ENCODE results near the gene STXBP5. TPM values are rescaled to one million over a fixed set of nuclear protein-coding genes. Genes with fewer than 3 reads are reported as not detected.
"Not testable (repeated sequence)": the region's sequence is repeated elsewhere in the genome, so short reads cannot be mapped to it uniquely, and the experiment has no call there.

The STXBP5 gene
- total RNA-seq, 1 experiment from 2014 or later = 15.1 TPM

GRCh38 chr6:147244832-147245231 is 40.6 kb downstream of the STXBP5 start:
- no peak for DNase-seq (ENCODE audit: low spot score)

- no peak for DNase-seq (ENCODE audit: low spot score)
Measured at GRCh38 chr6:147245693-147246092, 41.5 kb downstream of the STXBP5 start.

- no peak for DNase-seq (ENCODE audit: low spot score)
Measured at GRCh38 chr6:147246853-147247635, 42.8 kb downstream of the STXBP5 start.

- no peak for DNase-seq (ENCODE audit: low spot score)
Measured at GRCh38 chr6:147248859-147249258, 44.6 kb downstream of the STXBP5 start.

- DNase-seq (ENCODE audit: low spot score) = no peak
Measured at GRCh38 chr6:147251072-147251471, 46.9 kb downstream of the STXBP5 start.

GRCh38 chr6:147254929-147255473 is 50.8 kb downstream of the STXBP5 start:
- not testable (repeated sequence) for DNase-seq (ENCODE audit: low spot score)

- no peak for DNase-seq (ENCODE audit: low spot score)
Measured at GRCh38 chr6:147255948-147256674, 51.9 kb downstream of the STXBP5 start.

- no peak for DNase-seq (ENCODE audit: low spot score)
Measured at GRCh38 chr6:147257760-147258159, 53.5 kb downstream of the STXBP5 start.

- no peak for DNase-seq (ENCODE audit: low spot score)
Measured at GRCh38 chr6:147260091-147260490, 55.9 kb downstream of the STXBP5 start.

GRCh38 chr6:147262946-147263345 is 58.7 kb downstream of the STXBP5 start:
- peak; percentile 66 for DNase-seq (ENCODE audit: low spot score)

GRCh38 chr6:147266821-147267220 is 62.6 kb downstream of the STXBP5 start:
- DNase-seq (ENCODE audit: low spot score) = no peak

GRCh38 chr6:147267658-147268057 is 63.4 kb downstream of the STXBP5 start:
- no peak for DNase-seq (ENCODE audit: low spot score)

GRCh38 chr6:147268254-147268653 is 64.0 kb downstream of the STXBP5 start:
- no peak for DNase-seq (ENCODE audit: low spot score)

GRCh38 chr6:147274012-147274411 is 69.8 kb downstream of the STXBP5 start:
- DNase-seq (ENCODE audit: low spot score) = no peak

- DNase-seq (ENCODE audit: low spot score) = no peak
Measured at GRCh38 chr6:147274776-147275175, 70.6 kb downstream of the STXBP5 start.

GRCh38 chr6:147278891-147279290 is 74.7 kb downstream of the STXBP5 start:
- no peak for DNase-seq (ENCODE audit: low spot score)

- DNase-seq (ENCODE audit: low spot score) = no peak
Measured at GRCh38 chr6:147279427-147279826, 75.2 kb downstream of the STXBP5 start.

- no peak for DNase-seq (ENCODE audit: low spot score)
Measured at GRCh38 chr6:147281895-147282565, 77.8 kb downstream of the STXBP5 start.

- DNase-seq (ENCODE audit: low spot score) = no peak
Measured at GRCh38 chr6:147282566-147282959, 78.3 kb downstream of the STXBP5 start.

- peak; percentile 15 for DNase-seq (ENCODE audit: low spot score)
Measured at GRCh38 chr6:147283460-147283859, 79.2 kb downstream of the STXBP5 start.

- peak; percentile 84 for DNase-seq (ENCODE audit: low spot score)
Measured at GRCh38 chr6:147285087-147285855, 81.1 kb downstream of the STXBP5 start.

Data from HT-29 (cell line).